Adrenal gland (tissue), 5 donors: Measurements from ENCODE around the gene FAM186B.

Source experiments
- POLR2A ChIP-seq, 2 donors: fragments of 450-650 bp; IDR thresholded peaks; one replicate each; pipeline ENCODE4 v1.6.1; 2017; ENCODE audit warnings: antibody characterized with exemption in 2 of 2, mild to moderate bottlenecking in 2 of 2, moderate library complexity in 1 of 2
- TF ChIP-seq, protein P1 (sequence below), 6 experiments: fragments of 450-650 bp in 4 of 6; fragments of 200-600 bp in 2 of 6; sonication (generic) in 1 of 6; IDR thresholded peaks; 1 replicate in 5 of 6; 2 replicates in 1 of 6; pipeline versions ENCODE4 v1.5.1 to v1.8.0; 2016 to 2021; ENCODE audit warnings: antibody characterized with exemption in 6 of 6, mild to moderate bottlenecking in 2 of 6, moderate library complexity in 1 of 6
- donor health status: DM: no; HTN: no; CAD: no.

DNA sequence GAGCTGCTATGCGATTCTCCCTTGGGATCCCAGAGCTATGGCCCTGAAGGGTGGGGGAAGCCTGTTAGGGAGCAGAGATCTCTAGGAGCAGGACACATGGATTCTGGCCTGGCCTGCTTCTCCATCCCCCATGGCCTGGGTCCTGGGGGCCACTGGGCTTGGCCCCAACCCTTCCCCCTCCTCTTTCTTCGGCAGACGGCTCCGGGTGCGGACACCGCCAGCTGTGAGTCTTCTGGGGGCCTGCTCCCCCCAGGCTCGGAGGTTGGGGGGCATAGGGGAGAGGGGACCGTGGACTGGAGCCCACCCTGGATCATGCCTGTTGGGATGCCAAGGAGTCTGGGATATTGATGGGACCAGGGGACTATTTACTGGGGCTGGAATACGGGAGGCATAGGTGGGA, 27.0 kb upstream of the FAM186B start:
- no peak for TF ChIP-seq POLR2A (IDR thresholded peaks at IDR 0.05)
- TF ChIP-seq, protein P1, sequence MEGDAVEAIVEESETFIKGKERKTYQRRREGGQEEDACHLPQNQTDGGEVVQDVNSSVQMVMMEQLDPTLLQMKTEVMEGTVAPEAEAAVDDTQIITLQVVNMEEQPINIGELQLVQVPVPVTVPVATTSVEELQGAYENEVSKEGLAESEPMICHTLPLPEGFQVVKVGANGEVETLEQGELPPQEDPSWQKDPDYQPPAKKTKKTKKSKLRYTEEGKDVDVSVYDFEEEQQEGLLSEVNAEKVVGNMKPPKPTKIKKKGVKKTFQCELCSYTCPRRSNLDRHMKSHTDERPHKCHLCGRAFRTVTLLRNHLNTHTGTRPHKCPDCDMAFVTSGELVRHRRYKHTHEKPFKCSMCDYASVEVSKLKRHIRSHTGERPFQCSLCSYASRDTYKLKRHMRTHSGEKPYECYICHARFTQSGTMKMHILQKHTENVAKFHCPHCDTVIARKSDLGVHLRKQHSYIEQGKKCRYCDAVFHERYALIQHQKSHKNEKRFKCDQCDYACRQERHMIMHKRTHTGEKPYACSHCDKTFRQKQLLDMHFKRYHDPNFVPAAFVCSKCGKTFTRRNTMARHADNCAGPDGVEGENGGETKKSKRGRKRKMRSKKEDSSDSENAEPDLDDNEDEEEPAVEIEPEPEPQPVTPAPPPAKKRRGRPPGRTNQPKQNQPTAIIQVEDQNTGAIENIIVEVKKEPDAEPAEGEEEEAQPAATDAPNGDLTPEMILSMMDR (IDR thresholded peaks at IDR 0.05), result no peak
